ENCODE measurements around the gene UTF1. TPM values are rescaled to one million over a fixed set of nuclear protein-coding genes. Genes with fewer than 3 reads are reported as not detected.
A peak's percentile ranks its signal among the peaks of the same experiment; 100 is the strongest.
"Not testable (repeated sequence)": the region's sequence is repeated elsewhere in the genome, so short reads cannot be mapped to it uniquely, and the experiment has no call there.

UTF1 gene
- total RNA-seq, 2 experiments from 2014 or later, result not detected

GRCh38 chr10:133263674-133264073 is 33.7 kb downstream of the UTF1 start:
- no peak overlapping the region for H3K4me3 Mint-ChIP-seq
- POLR2A ChIA-PET, result interaction anchor here (1.7 to 4.6 kb wide), 2 partner anchors 8 to 13 kb away, joined by 12 to 46 read pairs; partner anchors contain the start of gene ADAM8
- peaks cover 49% of the 10 kb centered on the region for H3K4me1 Mint-ChIP-seq (ENCODE audit: low read depth)
- ATAC-seq (no peak), DNase-seq (no peak)
- TF ChIP-seq, protein P1, sequence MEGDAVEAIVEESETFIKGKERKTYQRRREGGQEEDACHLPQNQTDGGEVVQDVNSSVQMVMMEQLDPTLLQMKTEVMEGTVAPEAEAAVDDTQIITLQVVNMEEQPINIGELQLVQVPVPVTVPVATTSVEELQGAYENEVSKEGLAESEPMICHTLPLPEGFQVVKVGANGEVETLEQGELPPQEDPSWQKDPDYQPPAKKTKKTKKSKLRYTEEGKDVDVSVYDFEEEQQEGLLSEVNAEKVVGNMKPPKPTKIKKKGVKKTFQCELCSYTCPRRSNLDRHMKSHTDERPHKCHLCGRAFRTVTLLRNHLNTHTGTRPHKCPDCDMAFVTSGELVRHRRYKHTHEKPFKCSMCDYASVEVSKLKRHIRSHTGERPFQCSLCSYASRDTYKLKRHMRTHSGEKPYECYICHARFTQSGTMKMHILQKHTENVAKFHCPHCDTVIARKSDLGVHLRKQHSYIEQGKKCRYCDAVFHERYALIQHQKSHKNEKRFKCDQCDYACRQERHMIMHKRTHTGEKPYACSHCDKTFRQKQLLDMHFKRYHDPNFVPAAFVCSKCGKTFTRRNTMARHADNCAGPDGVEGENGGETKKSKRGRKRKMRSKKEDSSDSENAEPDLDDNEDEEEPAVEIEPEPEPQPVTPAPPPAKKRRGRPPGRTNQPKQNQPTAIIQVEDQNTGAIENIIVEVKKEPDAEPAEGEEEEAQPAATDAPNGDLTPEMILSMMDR (IDR thresholded peaks at IDR 0.05), result no peak
- H3K27me3 Mint-ChIP-seq, result peaks cover 2% of the 10 kb centered on the region
- CTCF ChIA-PET, result interaction anchor here (1.1 to 2.2 kb wide), 3 partner anchors 12 to 120 kb away, joined by 3 to 6 read pairs (median 4); partner anchors contain the start of gene ADAM8
- H3K36me3 Mint-ChIP-seq (ENCODE audit: low read depth), result peaks cover 9% of the 10 kb centered on the region
- no peaks in the 10 kb centered on the region for H3K9me3 Mint-ChIP-seq
- H3K27ac Mint-ChIP-seq, result no peak overlapping the region
- intact Hi-C loops (cut with micrococcal nuclease), result no loop called here

GRCh38 chr10:133264461-133264860 is 34.4 kb downstream of the UTF1 start:
- DNase-seq (peak; percentile 30), ATAC-seq (no peak)
- H3K27ac Mint-ChIP-seq, result no peak overlapping the region
- H3K4me3 Mint-ChIP-seq, result no peak overlapping the region
- H3K27me3 Mint-ChIP-seq, result no peaks in the 10 kb centered on the region
- TF ChIP-seq, protein P1 (IDR thresholded peaks at IDR 0.05), result no peak
- peaks cover 43% of the 10 kb centered on the region for H3K4me1 Mint-ChIP-seq (ENCODE audit: low read depth)
- ChIA-PET CTCF (interaction anchor here (1.1 to 2.2 kb wide), 3 partner anchors 11 to 121 kb away, joined by 3 to 6 read pairs (median 4); partner anchors contain the start of gene ADAM8), POLR2A (interaction anchor here (4.6 kb wide), 1 partner anchor 12 kb away, joined by 46 read pairs; the partner anchor contains the start of gene ADAM8)
- no peaks in the 10 kb centered on the region for H3K9me3 Mint-ChIP-seq
- H3K36me3 Mint-ChIP-seq (ENCODE audit: low read depth), result peaks cover 9% of the 10 kb centered on the region
- intact Hi-C loops (cut with micrococcal nuclease), result no loop called here

DNA sequence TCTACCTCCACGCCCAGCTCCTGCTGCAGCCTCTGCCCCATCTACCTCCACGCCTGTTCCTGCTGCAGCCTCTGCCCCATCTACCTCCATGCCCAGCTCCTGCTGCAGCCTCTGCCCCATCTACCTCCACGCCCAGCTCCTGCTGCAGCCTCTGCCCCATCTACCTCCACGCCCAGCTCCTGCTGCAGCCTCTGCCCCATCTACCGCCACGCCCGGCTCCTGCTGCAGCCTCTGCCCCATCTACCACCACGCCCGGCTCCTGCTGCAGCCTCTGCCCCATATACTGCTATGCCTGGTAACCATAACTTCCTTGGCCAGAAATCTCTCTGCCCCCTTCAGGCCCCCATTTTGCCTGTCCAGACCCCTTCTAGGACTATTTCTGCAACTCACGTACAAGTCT is 35.0 kb downstream of the UTF1 start:
- intact Hi-C loops (cut with micrococcal nuclease); DNase-seq; H3K36me3 Mint-ChIP-seq (ENCODE audit: low read depth); ATAC-seq; H3K9me3 Mint-ChIP-seq; H3K27ac Mint-ChIP-seq; H3K27me3 Mint-ChIP-seq; H3K4me3 Mint-ChIP-seq; CTCF ChIA-PET: not testable (repeated sequence)
- POLR2A ChIA-PET, result interaction anchor here (1.0 kb wide), 1 partner anchor 15 kb away, joined by 3 read pairs; no protein-coding TSS in a partner anchor
- peaks cover 37% of the 10 kb centered on the region for H3K4me1 Mint-ChIP-seq (ENCODE audit: low read depth)

DNA sequence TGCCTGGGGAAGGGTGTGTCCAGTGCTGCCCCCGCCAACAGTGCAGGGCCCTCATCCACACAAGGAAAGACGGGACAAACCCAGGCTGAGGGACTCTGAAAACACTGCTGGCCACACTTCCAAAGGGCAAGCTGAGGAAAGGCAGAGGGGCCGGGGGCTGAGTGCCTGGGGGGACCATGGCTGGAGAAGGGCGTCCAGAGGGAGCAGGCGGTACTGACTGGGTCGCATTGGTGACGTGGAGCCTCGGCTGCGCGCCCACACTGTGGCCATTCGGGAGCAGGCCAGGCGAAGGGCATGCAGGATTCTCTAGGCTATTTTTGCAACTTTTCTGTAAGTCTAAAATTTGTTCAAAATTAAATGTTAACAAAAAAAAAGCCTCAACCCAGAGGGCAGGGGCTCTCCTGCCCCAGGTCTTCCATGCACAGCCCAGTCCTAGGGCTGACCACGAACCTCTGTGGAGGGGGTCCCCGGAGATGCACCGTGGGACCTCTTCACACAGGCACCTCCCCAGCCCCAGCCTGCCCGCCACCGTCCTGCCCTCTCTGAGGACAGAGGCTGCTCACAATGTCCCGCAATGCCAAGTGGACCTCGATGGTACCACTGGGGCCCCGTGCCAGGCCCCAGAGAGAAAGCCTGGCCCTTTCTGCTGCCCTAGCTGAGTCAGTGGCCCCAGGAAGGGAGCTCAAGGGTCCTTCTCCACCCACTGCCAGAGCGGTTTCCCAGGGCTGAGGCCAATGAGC is 36.2 kb downstream of the UTF1 start:
- Mint-ChIP-seq H3K36me3 (ENCODE audit: low read depth) (peaks cover 9% of the 10 kb centered on the region), H3K27ac (no peak overlapping the region), H3K4me3 (no peak overlapping the region), H3K4me1 (ENCODE audit: low read depth) (peaks cover 26% of the 10 kb centered on the region), H3K27me3 (no peaks in the 10 kb centered on the region), H3K9me3 (no peaks in the 10 kb centered on the region)
- ChIA-PET CTCF (interaction anchor here (1.5 kb wide), 1 partner anchor 42 kb away, joined by 5 read pairs; no protein-coding TSS in a partner anchor), POLR2A (interaction anchor here (1.0 to 2.4 kb wide), 2 partner anchors 10 to 14 kb away, joined by 3 to 8 read pairs; partner anchors contain the start of gene ADAM8)
- TF ChIP-seq, protein P1 (IDR thresholded peaks at IDR 0.05), result no peak
- intact Hi-C loops (cut with micrococcal nuclease), result no loop called here
- ATAC-seq, result no peak
- DNase-seq, result no peak

DNA sequence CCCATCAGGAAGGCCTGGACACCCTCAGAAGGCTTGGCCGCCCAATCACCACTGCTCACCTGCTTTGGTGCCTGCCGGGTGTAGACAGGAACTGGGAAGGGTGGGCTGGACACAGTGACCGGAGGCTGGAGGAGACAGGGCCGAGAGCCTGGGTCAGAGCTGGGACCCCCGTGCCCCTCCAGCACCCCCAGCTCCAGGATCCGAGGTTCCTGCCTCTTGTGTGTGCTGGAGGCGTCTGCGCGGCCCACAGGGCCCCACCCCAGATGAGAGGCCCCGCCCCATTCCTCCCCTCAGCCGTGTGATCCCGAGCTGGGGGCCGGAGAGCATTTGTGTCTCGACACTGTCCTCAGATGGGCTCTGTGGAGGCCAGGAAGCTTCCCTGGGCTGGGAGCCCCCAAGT is 37.3 kb downstream of the UTF1 start:
- Mint-ChIP-seq H3K27ac (no peak overlapping the region), H3K27me3 (no peaks in the 10 kb centered on the region), H3K36me3 (ENCODE audit: low read depth) (peaks cover 13% of the 10 kb centered on the region), H3K9me3 (no peaks in the 10 kb centered on the region), H3K4me3 (no peak overlapping the region), H3K4me1 (ENCODE audit: low read depth) (peaks cover 23% of the 10 kb centered on the region)
- DNase-seq (no peak), ATAC-seq (no peak)
- TF ChIP-seq, protein P1 (IDR thresholded peaks at IDR 0.05), result no peak
- ChIA-PET CTCF (interaction anchor here (0.8 to 1.5 kb wide), 2 partner anchors 41 to 62 kb away, joined by 3 to 5 read pairs; no protein-coding TSS in a partner anchor), POLR2A (interaction anchor here (1.3 to 2.4 kb wide), 2 partner anchors 9 to 10 kb away, joined by 4 to 8 read pairs; partner anchors contain the start of gene ADAM8)
- intact Hi-C loops (cut with micrococcal nuclease), result no loop called here

Measured in activated CD8-positive, alpha-beta T cell treated with anti-CD3 and anti-CD28 coated beads for 36 hours (primary cell).